PC-3 (cell line): Measurements from ENCODE around the gene EGLN2.

Experiments
- CTCF ChIP-seq: fragments of 300-600 bp; sonication (generic); conservative IDR thresholded peaks from 2 replicates; pipeline ENCODE4 v1.5.1; 2017; ENCODE audit warnings: antibody characterized with exemption, low read depth, mild to moderate bottlenecking, low read length
- EZH2 ChIP-seq: fragments of 300-600 bp; sonication (generic); IDR thresholded peaks from one replicate; pipeline ENCODE4 v1.6.1; 2017; ENCODE audit warnings: antibody characterized with exemption, mild to moderate bottlenecking, low read length; ENCODE audit not compliant: unreplicated experiment
- EZH2phosphoT487 ChIP-seq: fragments of 300-600 bp; sonication (generic); IDR thresholded peaks from 2 replicates; pipeline ENCODE4 v1.6.1; 2018; ENCODE audit warnings: mild to moderate bottlenecking, antibody characterized with exemption, low read length, borderline replicate concordance

DNA sequence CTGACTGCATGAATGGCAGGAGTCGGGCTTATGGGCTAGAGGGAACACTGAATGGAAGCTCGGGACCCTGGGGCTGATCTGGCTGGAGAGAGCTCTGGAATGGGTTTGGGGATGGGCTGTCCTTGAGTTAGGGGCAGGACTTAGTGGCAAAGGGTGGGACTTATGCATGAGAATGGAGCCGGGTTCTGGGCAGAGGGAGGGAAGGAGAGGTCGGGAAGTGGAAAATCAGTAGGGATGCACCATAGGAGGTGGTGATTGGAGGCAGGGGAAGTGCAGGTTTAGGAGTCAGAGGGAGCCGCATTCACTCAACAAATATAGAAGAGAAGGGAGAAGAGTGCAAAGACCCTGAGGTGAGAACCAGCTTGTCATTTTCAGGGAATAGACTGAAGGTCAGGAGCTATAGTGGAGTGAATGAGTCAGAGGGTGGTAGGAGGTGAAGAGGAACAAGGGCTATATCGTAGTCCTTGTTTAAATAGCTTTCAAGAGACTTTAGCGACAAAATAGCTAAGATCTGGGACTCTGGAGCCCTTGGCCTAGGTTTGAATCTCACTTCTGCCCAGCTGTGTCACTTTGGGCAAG is 20.2 kb upstream of the EGLN2 start:
- TF ChIP-seq CTCF (no peak), EZH2 (no peak), EZH2phosphoT487 (no peak)
